IMR-90 (cell line): ENCODE measurements around the gene MXRA8. TPM values are rescaled to one million over a fixed set of nuclear protein-coding genes. Genes with fewer than 3 reads are reported as not detected.

ENCODE experiments used
- ATAC-seq: fragments of 200-7000 bp; cut with Tn5 transposase; 2 replicates; pipeline ENCODE4 v1.9.1; 2020; ENCODE audit warnings: low read depth, mild to moderate bottlenecking, moderate library complexity
- BruUV-seq: library from RNA; stranded (reverse); fragments of 400-500 nt; replicated peaks from 2 replicates; lab custom pipeline; 2021; lab: Mats Ljungman, UMichigan
- CTCF ChIA-PET: fragments of 300-600 bp; formaldehyde crosslinking; extraction: SDS; loops from one replicate; lab custom pipeline; 2021; ENCODE audit warnings: antibody characterized with exemption; lab: Yijun Ruan, JAX
- POLR2A ChIA-PET: fragments of 300-600 bp; sonication (Branson Sonifier 250); formaldehyde crosslinking; loops from one replicate; lab custom pipeline; 2022; ENCODE audit warnings: antibody characterized with exemption; ENCODE audit not compliant: unreplicated experiment; lab: Charles Lee
- DNase-seq: peaks from one replicate; pipeline ENCODE4 v3.0.0; 2013
- H2AFZ ChIP-seq: replicated peaks from 2 replicates; pipeline ENCODE3; 2013; ENCODE audit warnings: low read length, mild to moderate bottlenecking; ENCODE audit not compliant: poor library complexity
- H2AK5ac ChIP-seq: 2 replicates; pipeline ENCODE4 v1.6.1; 2013; ENCODE audit warnings: low read depth, low read length, inconsistent platforms
- H2AK9ac ChIP-seq: replicated peaks from 2 replicates; pipeline ENCODE3; 2013; ENCODE audit warnings: mild to moderate bottlenecking, low read depth, low read length, moderate library complexity; ENCODE audit not compliant: poor library complexity
- H2BK120ac ChIP-seq: 2 replicates; pipeline ENCODE4 v1.6.1; 2013; ENCODE audit warnings: low read depth, low read length, inconsistent platforms
- H2BK15ac ChIP-seq: 3 replicates; pipeline ENCODE4 v1.6.1; 2013; ENCODE audit warnings: low read depth, low read length, inconsistent platforms
- H2BK20ac ChIP-seq: 2 replicates; pipeline ENCODE4 v1.6.1; 2013; ENCODE audit warnings: low read depth, mild to moderate bottlenecking, inconsistent platforms, low read length, moderate library complexity
- H2BK5ac ChIP-seq: 2 replicates; pipeline ENCODE4 v1.6.1; 2013; ENCODE audit warnings: mild to moderate bottlenecking, low read depth, low read length, inconsistent platforms; ENCODE audit not compliant: poor library complexity, severe bottlenecking
- H3K14ac ChIP-seq: replicated peaks from 2 replicates; pipeline ENCODE4 v1.6.1; 2013; ENCODE audit warnings: low read depth, low read length, inconsistent platforms
- H3K18ac ChIP-seq: 2 replicates; pipeline ENCODE4 v1.6.1; 2013; ENCODE audit warnings: low read depth, low read length, control low read depth
- H3K23ac ChIP-seq: 2 replicates; pipeline ENCODE4 v1.6.1; 2013; ENCODE audit warnings: low read depth, low read length, inconsistent platforms
- H3K27ac ChIP-seq: 2 replicates; pipeline ENCODE4 v1.5.1; 2013; ENCODE audit warnings: mild to moderate bottlenecking, control low read depth, low read length; ENCODE audit not compliant: insufficient read depth
- H3K27me3 ChIP-seq: 2 replicates; pipeline ENCODE4 v1.6.1; 2013; ENCODE audit warnings: low read length; ENCODE audit not compliant: control insufficient read depth, insufficient read depth
- H3K36me3 ChIP-seq: 2 replicates; pipeline ENCODE4 v1.6.1; 2013; ENCODE audit warnings: low read length, mixed read lengths; ENCODE audit not compliant: control insufficient read depth, insufficient read depth
- H3K4ac ChIP-seq: 2 replicates; pipeline ENCODE4 v1.6.1; 2013; ENCODE audit warnings: low read depth, low read length, inconsistent platforms
- H3K4me1 ChIP-seq: 2 replicates; pipeline ENCODE4 v1.6.1; 2013; ENCODE audit warnings: low read length, mixed read lengths; ENCODE audit not compliant: control insufficient read depth, insufficient read depth
- H3K4me2 ChIP-seq: 2 replicates; pipeline ENCODE4 v1.6.1; 2013; ENCODE audit warnings: low read depth, mild to moderate bottlenecking, control low read depth, low read length, moderate library complexity
- H3K4me3 ChIP-seq: 2 replicates; pipeline ENCODE4 v1.5.1; 2013; ENCODE audit warnings: low read depth, mild to moderate bottlenecking, control low read depth, low read length, moderate library complexity; ENCODE audit not compliant: insufficient read depth
- H3K56ac ChIP-seq: 2 replicates; pipeline ENCODE4 v1.6.1; 2013; ENCODE audit warnings: low read length, inconsistent platforms; ENCODE audit not compliant: insufficient read depth; ENCODE audit errors: extremely low read depth
- H3K79me1 ChIP-seq, 2 experiments: 2 replicates each; pipeline ENCODE4 v1.6.1; 2013; ENCODE audit warnings: low read length in 2 of 2, inconsistent platforms in 1 of 2, low read depth in 1 of 2
- H3K9ac ChIP-seq: 2 replicates; pipeline ENCODE4 v1.6.1; 2013; ENCODE audit warnings: low read depth, low read length, control low read depth
- H3K9me1 ChIP-seq: 2 replicates; pipeline ENCODE4 v1.6.1; 2013; ENCODE audit warnings: low read length, inconsistent platforms; ENCODE audit not compliant: insufficient read depth
- H3K9me3 ChIP-seq: 2 replicates; pipeline ENCODE4 v1.6.1; 2013; ENCODE audit warnings: low read length; ENCODE audit not compliant: control insufficient read depth, insufficient read depth
- H4K20me1 ChIP-seq: 2 replicates; pipeline ENCODE4 v1.6.1; 2013; ENCODE audit warnings: low read length, inconsistent platforms; ENCODE audit not compliant: insufficient read depth
- H4K5ac ChIP-seq: 2 replicates; pipeline ENCODE4 v1.6.1; 2013; ENCODE audit warnings: mild to moderate bottlenecking, low read depth, low read length, control low read depth
- H4K8ac ChIP-seq, 2 experiments: 2 replicates each; pipeline ENCODE4 v1.6.1; 2013; ENCODE audit warnings: low read depth in 2 of 2, low read length in 2 of 2, control low read depth in 1 of 2, inconsistent platforms in 1 of 2
- H4K91ac ChIP-seq: 2 replicates; pipeline ENCODE4 v1.6.1; 2013; ENCODE audit warnings: low read depth, low read length, inconsistent platforms; ENCODE audit not compliant: insufficient read depth
- CEBPB ChIP-seq: IDR thresholded peaks from 2 replicates; pipeline ENCODE4 v1.6.1; 2012; ENCODE audit warnings: low read depth, low read length, improper control_type of control experiment
- CHD1 ChIP-seq: IDR thresholded peaks from 2 replicates; pipeline ENCODE4 v1.6.1; 2012; ENCODE audit warnings: low read depth, low read length, improper control_type of control experiment
- FOS ChIP-seq: fragments of 150-350 bp; IDR thresholded peaks from 2 replicates; pipeline ENCODE4 v1.6.1; 2016; ENCODE audit warnings: low read depth, low read length
- MAFK ChIP-seq: IDR thresholded peaks from 2 replicates; pipeline ENCODE4 v1.6.1; 2012; ENCODE audit warnings: low read depth, low read length, improper control_type of control experiment
- MXI1 ChIP-seq: IDR thresholded peaks from 2 replicates; pipeline ENCODE4 v1.6.1; 2012; ENCODE audit warnings: low read depth, mild to moderate bottlenecking, low read length, moderate library complexity, borderline replicate concordance
- POLR2A ChIP-seq: IDR thresholded peaks from 2 replicates; pipeline ENCODE4 v1.6.1; 2012; ENCODE audit warnings: mild to moderate bottlenecking, low read depth, low read length
- RAD21 ChIP-seq: IDR thresholded peaks from 2 replicates; pipeline ENCODE4 v1.6.1; 2012; ENCODE audit warnings: low read length, improper control_type of control experiment
- SMC3 ChIP-seq: fragments of 150-350 bp; IDR thresholded peaks from 2 replicates; pipeline ENCODE4 v1.6.1; 2016; ENCODE audit warnings: low read depth, mild to moderate bottlenecking, antibody characterized with exemption, low read length, moderate library complexity
- WGBS, 2 experiments: methylation state at CpG; one replicate each; pipeline versions ENCODE4 v1.1.5 to v1.1.7; 2013; ENCODE audit warnings: missing lambda C conversion rate in 2 of 2; ENCODE audit not compliant: insufficient read length in 1 of 2; ENCODE audit errors: extremely low coverage in 2 of 2; 5-methylcytosine and 5-hydroxymethylcytosine counted together
- dilution Hi-C: fragments of 300-500 bp; cut with HindIII; formaldehyde crosslinking; loops from one replicate; pipeline ENCODE4 v1.14.3; 2018; ENCODE audit warnings: low sequenced_read_pairs; ENCODE audit not compliant: unreplicated experiment
- in situ Hi-C: fragments of 300-500 bp; cut with MboI; formaldehyde crosslinking; loops from 3 replicates; pipeline ENCODE4 v1.14.3; 2019; ENCODE audit warnings: low sequenced_read_pairs, inconsistent platforms, mixed read lengths
- intact Hi-C: fragments of 100-400 bp; cut with micrococcal nuclease; formaldehyde crosslinking; loops from 2 replicates; pipeline ENCODE4 v1.10.0; 2022
- polyA plus RNA-seq, 3 experiments: library from polyadenylated mRNA; depleted of rRNA; stranded (reverse); fragments of >200 nt; gene quantifications; 2 replicates each; pipeline ENCODE4 v1.2.3, GENCODE V29; 2012; ENCODE audit warnings: low replicate concordance in 1 of 3
- total RNA-seq: library from RNA; depleted of rRNA; stranded (reverse); fragments of >200 nt; gene quantifications from 2 replicates; pipeline ENCODE4 v1.2.3, GENCODE V29; 2012
- TF ChIP-seq, protein P1 (sequence below): fragments of 150-350 bp; IDR thresholded peaks from 2 replicates; pipeline ENCODE4 v1.6.1; 2016; ENCODE audit warnings: low read depth, mild to moderate bottlenecking, low read length, moderate library complexity, borderline replicate concordance
- TF ChIP-seq, protein P2 (sequence below): fragments of 150-350 bp; IDR thresholded peaks from 2 replicates; pipeline ENCODE4 v1.6.1; 2017; ENCODE audit warnings: mild to moderate bottlenecking, antibody characterized with exemption, low read length, low read depth
- TF ChIP-seq, protein P3 (sequence below): conservative IDR thresholded peaks from 2 replicates; pipeline ENCODE4 v1.5.1; 2012; ENCODE audit warnings: mild to moderate bottlenecking, low read depth, low read length, improper control_type of control experiment

The MXRA8 gene
- total and polyA plus RNA-seq, 2 of the 4 experiments (the other 2 are of a cell fraction), result 92.5 to 469 TPM

DNA sequence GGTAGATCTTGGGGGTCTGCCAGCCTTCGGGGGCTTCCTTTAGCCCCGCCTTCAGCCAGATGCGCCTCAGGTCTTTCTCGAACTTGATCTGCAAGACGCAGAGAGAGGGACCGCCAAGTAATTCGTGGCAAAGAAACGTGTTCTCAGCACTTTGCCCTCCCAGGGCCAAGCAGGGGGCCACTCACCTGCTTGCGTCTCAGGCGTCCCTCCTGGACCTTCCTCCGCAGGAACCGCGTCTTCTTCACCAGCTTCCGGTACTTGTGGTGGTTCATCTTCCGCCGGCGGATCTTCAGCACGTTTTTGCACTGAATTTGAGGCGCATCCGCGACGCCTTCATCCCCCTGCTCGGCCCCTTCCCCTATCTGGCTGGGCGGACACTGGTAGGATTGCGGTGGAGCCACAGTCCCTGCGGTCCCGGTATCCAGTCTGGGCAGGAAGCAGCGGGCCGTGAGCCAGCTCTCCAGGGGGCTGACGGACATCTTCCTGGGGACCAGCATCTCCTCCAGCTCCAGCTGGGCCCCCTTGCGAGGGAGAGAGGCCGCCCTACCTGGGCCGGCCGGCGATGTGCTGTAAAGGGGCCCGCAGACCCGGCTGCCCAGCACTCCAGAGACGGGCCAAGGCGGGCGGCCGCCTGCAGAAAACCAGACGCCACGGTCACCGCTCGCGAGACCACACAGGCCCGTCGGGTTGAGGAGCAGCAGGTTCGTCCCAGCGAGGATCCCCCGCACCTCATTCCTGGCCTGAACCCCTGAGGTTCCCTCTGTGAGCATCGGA, 15.6 kb upstream of the MXRA8 start (continued):
- TF ChIP-seq SMC3, result no peak

DNA sequence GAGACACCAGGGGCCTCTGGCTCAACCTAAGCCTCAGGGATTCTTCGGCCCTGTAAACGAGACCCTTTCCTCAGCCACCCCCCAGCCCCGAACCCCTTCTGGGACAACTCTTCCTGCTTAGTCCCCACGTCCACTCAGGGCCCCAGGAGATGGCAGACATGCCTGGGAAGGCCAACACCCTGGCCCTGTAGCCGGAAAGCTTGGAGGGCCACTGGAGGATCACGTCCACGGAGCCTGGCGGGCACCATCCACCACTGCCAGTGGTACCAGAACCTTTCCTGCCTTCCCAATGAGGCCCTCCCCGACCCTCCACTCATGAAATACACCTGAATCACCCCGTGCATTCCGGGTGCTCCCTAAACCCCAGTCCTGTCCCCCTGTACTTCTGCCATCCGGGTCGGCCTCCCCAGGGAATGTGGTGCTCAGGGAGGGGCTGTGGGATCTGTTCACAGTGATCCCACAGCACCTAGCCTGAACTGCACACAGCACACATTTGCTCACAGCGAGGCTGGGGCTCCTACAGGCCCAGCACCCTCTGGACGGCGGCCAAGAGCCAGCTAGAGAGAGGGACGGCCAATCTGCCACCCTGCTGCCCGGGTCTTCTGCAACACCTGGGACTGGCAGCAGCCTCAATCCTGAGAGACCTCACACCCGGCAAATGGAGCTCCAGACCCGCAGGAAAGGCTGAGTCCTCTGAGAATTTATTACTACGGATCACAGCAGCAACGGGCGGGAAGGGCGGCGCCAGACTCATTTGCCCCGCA, 14.9 kb upstream of the MXRA8 start:
- ChIA-PET CTCF (no interaction called here), POLR2A (no interaction called here)
- DNase-seq (no peak), ATAC-seq (no peak)
- no peak overlapping the region for H2BK5ac ChIP-seq
- dilution Hi-C loops, result no loop called here
- peaks cover 11% of the 10 kb centered on the region; the same call in 1 of the 2 replicates for H4K20me1 ChIP-seq
- H3K18ac ChIP-seq, result no peak overlapping the region
- H2BK120ac ChIP-seq, result no peak overlapping the region
- H3K79me1 ChIP-seq, result peaks cover 3 to 50% of the 10 kb centered on the region in 2 experiments; a peak in 3 of 4 replicates
- no peak overlapping the region for H4K91ac ChIP-seq
- intact Hi-C loops, result loop anchor here (2.0 kb wide), 1 partner anchor 14 kb away; the partner anchor contains the start of gene MXRA8
- in situ Hi-C loops, result no loop called here
- no peak overlapping the region for H3K4me2 ChIP-seq
- H2AFZ ChIP-seq, result no peak overlapping the region
- no peak overlapping the region for H3K4me3 ChIP-seq
- no TSS peak for BruUV-seq
- no peak overlapping the region for H3K14ac ChIP-seq
- H3K9ac ChIP-seq, result no peak overlapping the region
- peaks cover 12% of the 10 kb centered on the region for H3K4me1 ChIP-seq
- no peak overlapping the region for H2BK15ac ChIP-seq
- no peak overlapping the region for H3K23ac ChIP-seq
- H3K4ac ChIP-seq, result no peak overlapping the region
- H2AK9ac ChIP-seq, result peak overlapping the region; percentile 28
- WGBS, 2 experiments, result 89% methylated on average over 10 of the region's 26 CpGs; no CpG with 5 or more reads in 1 of the 2 experiments
- H3K36me3 ChIP-seq, result peaks cover 8% of the 10 kb centered on the region
- no peaks in the 10 kb centered on the region for H3K27me3 ChIP-seq
- H4K8ac ChIP-seq, result no peak overlapping the region
- H3K9me3 ChIP-seq, result no peaks in the 10 kb centered on the region
- no peak overlapping the region for H3K56ac ChIP-seq
- 0 out of 2 replicates have a peak, but pooled peaks cover 5% of the 10 kb centered on the region for H3K9me1 ChIP-seq
- no peak overlapping the region for H3K27ac ChIP-seq
- H2BK20ac ChIP-seq, result no peak overlapping the region
- no peak overlapping the region for H2AK5ac ChIP-seq
- H4K5ac ChIP-seq, result no peak overlapping the region
- TF ChIP-seq POLR2A (no peak), MXI1 (no peak), MAFK (no peak), RAD21 (no peak), FOS (no peak), CHD1 (no peak), CEBPB (no peak)
- TF ChIP-seq, protein P1, sequence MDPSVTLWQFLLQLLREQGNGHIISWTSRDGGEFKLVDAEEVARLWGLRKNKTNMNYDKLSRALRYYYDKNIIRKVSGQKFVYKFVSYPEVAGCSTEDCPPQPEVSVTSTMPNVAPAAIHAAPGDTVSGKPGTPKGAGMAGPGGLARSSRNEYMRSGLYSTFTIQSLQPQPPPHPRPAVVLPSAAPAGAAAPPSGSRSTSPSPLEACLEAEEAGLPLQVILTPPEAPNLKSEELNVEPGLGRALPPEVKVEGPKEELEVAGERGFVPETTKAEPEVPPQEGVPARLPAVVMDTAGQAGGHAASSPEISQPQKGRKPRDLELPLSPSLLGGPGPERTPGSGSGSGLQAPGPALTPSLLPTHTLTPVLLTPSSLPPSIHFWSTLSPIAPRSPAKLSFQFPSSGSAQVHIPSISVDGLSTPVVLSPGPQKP, result no peak
- TF ChIP-seq, protein P2, sequence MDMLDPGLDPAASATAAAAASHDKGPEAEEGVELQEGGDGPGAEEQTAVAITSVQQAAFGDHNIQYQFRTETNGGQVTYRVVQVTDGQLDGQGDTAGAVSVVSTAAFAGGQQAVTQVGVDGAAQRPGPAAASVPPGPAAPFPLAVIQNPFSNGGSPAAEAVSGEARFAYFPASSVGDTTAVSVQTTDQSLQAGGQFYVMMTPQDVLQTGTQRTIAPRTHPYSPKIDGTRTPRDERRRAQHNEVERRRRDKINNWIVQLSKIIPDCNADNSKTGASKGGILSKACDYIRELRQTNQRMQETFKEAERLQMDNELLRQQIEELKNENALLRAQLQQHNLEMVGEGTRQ, result no peak
- TF ChIP-seq, protein P3, sequence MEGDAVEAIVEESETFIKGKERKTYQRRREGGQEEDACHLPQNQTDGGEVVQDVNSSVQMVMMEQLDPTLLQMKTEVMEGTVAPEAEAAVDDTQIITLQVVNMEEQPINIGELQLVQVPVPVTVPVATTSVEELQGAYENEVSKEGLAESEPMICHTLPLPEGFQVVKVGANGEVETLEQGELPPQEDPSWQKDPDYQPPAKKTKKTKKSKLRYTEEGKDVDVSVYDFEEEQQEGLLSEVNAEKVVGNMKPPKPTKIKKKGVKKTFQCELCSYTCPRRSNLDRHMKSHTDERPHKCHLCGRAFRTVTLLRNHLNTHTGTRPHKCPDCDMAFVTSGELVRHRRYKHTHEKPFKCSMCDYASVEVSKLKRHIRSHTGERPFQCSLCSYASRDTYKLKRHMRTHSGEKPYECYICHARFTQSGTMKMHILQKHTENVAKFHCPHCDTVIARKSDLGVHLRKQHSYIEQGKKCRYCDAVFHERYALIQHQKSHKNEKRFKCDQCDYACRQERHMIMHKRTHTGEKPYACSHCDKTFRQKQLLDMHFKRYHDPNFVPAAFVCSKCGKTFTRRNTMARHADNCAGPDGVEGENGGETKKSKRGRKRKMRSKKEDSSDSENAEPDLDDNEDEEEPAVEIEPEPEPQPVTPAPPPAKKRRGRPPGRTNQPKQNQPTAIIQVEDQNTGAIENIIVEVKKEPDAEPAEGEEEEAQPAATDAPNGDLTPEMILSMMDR, result no peak
